HepG2 (cell line): ENCODE measurements around the gene SYNM. TPM values are rescaled to one million over a fixed set of nuclear protein-coding genes. Genes with fewer than 3 reads are reported as not detected.

Source experiments
- DR1 ChIP-seq: sonication (generic); formaldehyde crosslinking; IDR thresholded peaks from 2 replicates; pipeline ENCODE4 v1.8.0; 2021; ENCODE audit warnings: mild to moderate bottlenecking, missing genetic modification reagents, inconsistent platforms
- ELF1 ChIP-seq: sonication (generic); formaldehyde crosslinking; IDR thresholded peaks from 2 replicates; pipeline ENCODE4 v1.4.0; 2020; ENCODE audit warnings: missing genetic modification reagents
- FOSL2 ChIP-seq: sonication (generic); formaldehyde crosslinking; IDR thresholded peaks from 2 replicates; pipeline ENCODE4 v1.4.0; 2020; ENCODE audit warnings: missing genetic modification reagents
- IRF2 ChIP-seq: IDR thresholded peaks from 2 replicates; pipeline ENCODE4 v1.6.1; 2018; ENCODE audit warnings: missing genetic modification reagents, missing compliant biosample characterization
- MIER2 ChIP-seq: IDR thresholded peaks from 2 replicates; pipeline ENCODE4 v1.6.1; 2016; ENCODE audit warnings: missing biosample characterization, missing genetic modification reagents
- NCOR1 ChIP-seq: fragments of 200-600 bp; sonication (generic); IDR thresholded peaks from 2 replicates; pipeline ENCODE4 v1.7.0; 2017; ENCODE audit warnings: antibody characterized with exemption, low read length, borderline replicate concordance
- NR2F6 ChIP-seq, 2 experiments: IDR thresholded peaks; 2 replicates each; pipeline ENCODE4 v1.6.1; 2016; ENCODE audit warnings: antibody characterized with exemption in 1 of 2, mild to moderate bottlenecking in 1 of 2
- NRL ChIP-seq: sonication (generic); formaldehyde crosslinking; IDR thresholded peaks from 2 replicates; pipeline ENCODE4 v1.5.0; 2020; ENCODE audit warnings: missing genetic modification reagents, mild to moderate bottlenecking, moderate library complexity, borderline replicate concordance
- POLR2AphosphoS5 ChIP-seq: IDR thresholded peaks from 2 replicates; pipeline ENCODE4 v1.6.1; 2012; ENCODE audit warnings: low read depth, low read length
- RAD51 ChIP-seq: fragments of 450-650 bp; IDR thresholded peaks from 2 replicates; pipeline ENCODE4 v1.6.1; 2016; ENCODE audit warnings: borderline replicate concordance
- RFX1 ChIP-seq: fragments of 450-650 bp; IDR thresholded peaks from 2 replicates; pipeline ENCODE4 v1.6.1; 2017
- TARDBP ChIP-seq: sonication (generic); formaldehyde crosslinking; IDR thresholded peaks from 2 replicates; pipeline ENCODE4 v1.8.0; 2022; ENCODE audit warnings: mild to moderate bottlenecking, missing genetic modification reagents
- ZNF136 ChIP-seq: sonication (generic); formaldehyde crosslinking; IDR thresholded peaks from 2 replicates; pipeline ENCODE4 v1.8.1; 2022; ENCODE audit warnings: low read depth, mild to moderate bottlenecking, moderate library complexity, missing genetic modification reagents
- ZNF329 ChIP-seq: sonication (generic); formaldehyde crosslinking; IDR thresholded peaks from 2 replicates; pipeline ENCODE4 v1.9.0; 2021; ENCODE audit warnings: low read depth, mild to moderate bottlenecking, missing genetic modification reagents
- polyA plus RNA-seq, 8 experiments: library from polyadenylated mRNA; depleted of rRNA in 3 of 8; stranded (reverse) in 7 of 8; unstranded in 1 of 8; fragments of >200 nt; fragmentation: Illumina TruSeq in 4 of 8; extraction: Trizol in 4 of 8; gene quantifications; 2 replicates each; pipeline versions ENCODE4 v1.2.1 to v1.2.3, GENCODE V29; 2011 to 2016; ENCODE audit warnings: low read depth in 4 of 8, missing spikeins in 1 of 8, mixed read lengths in 1 of 8; ENCODE audit not compliant: insufficient read depth in 1 of 8
- total RNA-seq, 5 experiments: library from RNA; depleted of rRNA; stranded (reverse); fragments of >200 nt; fragmentation: Illumina TruSeq; extraction: Trizol; gene quantifications; 2 replicates each; pipeline ENCODE4 v1.2.3, GENCODE V29; 2016; ENCODE audit warnings: low read depth in 1 of 5
- TF ChIP-seq, protein P1 (sequence below): sonication (generic); formaldehyde crosslinking; IDR thresholded peaks from 2 replicates; pipeline ENCODE4 v1.5.0; 2020; ENCODE audit warnings: mild to moderate bottlenecking, missing genetic modification reagents
- TF ChIP-seq, protein P2 (sequence below): sonication (generic); formaldehyde crosslinking; IDR thresholded peaks from 2 replicates; pipeline ENCODE4 v1.4.0; 2020; ENCODE audit warnings: missing genetic modification reagents, borderline replicate concordance
- TF ChIP-seq, protein P3 (sequence below): sonication (generic); formaldehyde crosslinking; IDR thresholded peaks from 2 replicates; pipeline ENCODE4 v1.5.0; 2020; ENCODE audit warnings: missing genetic modification reagents
- TF ChIP-seq, protein P4 (sequence below): sonication (generic); formaldehyde crosslinking; IDR thresholded peaks from 2 replicates; pipeline ENCODE4 v1.4.0; 2020; ENCODE audit warnings: missing genetic modification reagents, borderline replicate concordance
- TF ChIP-seq, protein P5 (sequence below): sonication (generic); formaldehyde crosslinking; IDR thresholded peaks from 2 replicates; pipeline ENCODE4 v1.8.0; 2022; ENCODE audit warnings: missing genetic modification reagents, mild to moderate bottlenecking, borderline replicate concordance

Gene SYNM
- total and polyA plus RNA-seq, 2 of the 13 experiments (the other 11 are each of a cell fraction or from before 2014, with no cell fraction given), result 1.1 to 3.7 TPM

DNA sequence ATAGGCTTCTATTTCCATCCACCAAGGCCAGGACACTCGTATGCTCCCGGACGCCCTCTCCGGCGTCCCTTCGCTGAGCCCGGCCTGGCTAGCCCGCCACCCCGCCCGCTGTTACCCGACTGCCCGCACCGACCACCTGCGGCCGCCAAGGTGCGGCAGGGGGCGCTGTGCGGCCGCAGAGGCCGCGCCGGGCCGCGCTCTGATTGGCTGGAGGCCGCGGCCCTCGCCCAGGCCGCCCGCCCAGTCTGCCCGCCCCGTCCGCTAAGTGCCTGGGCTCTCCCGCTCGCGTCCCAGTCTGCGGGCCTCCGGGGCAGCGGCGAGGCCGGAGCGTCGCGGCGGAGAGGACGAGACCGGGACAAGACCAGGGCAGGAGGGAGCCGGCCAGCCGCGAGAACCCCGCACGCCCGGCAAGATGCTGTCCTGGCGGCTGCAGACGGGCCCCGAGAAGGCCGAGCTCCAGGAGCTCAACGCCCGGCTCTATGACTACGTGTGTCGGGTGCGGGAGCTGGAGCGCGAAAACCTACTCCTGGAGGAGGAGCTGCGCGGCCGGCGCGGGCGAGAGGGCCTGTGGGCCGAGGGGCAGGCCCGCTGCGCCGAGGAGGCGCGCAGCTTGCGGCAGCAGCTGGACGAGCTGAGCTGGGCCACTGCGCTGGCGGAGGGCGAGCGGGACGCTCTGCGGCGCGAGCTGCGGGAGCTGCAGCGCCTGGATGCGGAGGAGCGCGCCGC lies at the start of gene SYNM (continued):
- TF ChIP-seq, protein P1, sequence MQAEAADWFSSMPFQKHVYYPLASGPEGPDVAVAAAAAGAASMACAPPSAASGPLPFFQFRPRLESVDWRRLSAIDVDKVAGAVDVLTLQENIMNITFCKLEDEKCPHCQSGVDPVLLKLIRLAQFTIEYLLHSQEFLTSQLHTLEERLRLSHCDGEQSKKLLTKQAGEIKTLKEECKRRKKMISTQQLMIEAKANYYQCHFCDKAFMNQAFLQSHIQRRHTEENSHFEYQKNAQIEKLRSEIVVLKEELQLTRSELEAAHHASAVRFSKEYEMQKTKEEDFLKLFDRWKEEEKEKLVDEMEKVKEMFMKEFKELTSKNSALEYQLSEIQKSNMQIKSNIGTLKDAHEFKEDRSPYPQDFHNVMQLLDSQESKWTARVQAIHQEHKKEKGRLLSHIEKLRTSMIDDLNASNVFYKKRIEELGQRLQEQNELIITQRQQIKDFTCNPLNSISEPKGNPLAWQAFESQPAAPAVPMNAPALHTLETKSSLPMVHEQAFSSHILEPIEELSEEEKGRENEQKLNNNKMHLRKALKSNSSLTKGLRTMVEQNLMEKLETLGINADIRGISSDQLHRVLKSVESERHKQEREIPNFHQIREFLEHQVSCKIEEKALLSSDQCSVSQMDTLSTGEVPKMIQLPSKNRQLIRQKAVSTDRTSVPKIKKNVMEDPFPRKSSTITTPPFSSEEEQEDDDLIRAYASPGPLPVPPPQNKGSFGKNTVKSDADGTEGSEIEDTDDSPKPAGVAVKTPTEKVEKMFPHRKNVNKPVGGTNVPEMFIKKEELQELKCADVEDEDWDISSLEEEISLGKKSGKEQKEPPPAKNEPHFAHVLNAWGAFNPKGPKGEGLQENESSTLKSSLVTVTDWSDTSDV (CRISPR knock-in tag), result peak; percentile 52
- TF ChIP-seq NRL (CRISPR knock-in tag), result 0 out of 2 replicates have a peak, but pooled peaks have one; percentile 79
- TF ChIP-seq, protein P2, sequence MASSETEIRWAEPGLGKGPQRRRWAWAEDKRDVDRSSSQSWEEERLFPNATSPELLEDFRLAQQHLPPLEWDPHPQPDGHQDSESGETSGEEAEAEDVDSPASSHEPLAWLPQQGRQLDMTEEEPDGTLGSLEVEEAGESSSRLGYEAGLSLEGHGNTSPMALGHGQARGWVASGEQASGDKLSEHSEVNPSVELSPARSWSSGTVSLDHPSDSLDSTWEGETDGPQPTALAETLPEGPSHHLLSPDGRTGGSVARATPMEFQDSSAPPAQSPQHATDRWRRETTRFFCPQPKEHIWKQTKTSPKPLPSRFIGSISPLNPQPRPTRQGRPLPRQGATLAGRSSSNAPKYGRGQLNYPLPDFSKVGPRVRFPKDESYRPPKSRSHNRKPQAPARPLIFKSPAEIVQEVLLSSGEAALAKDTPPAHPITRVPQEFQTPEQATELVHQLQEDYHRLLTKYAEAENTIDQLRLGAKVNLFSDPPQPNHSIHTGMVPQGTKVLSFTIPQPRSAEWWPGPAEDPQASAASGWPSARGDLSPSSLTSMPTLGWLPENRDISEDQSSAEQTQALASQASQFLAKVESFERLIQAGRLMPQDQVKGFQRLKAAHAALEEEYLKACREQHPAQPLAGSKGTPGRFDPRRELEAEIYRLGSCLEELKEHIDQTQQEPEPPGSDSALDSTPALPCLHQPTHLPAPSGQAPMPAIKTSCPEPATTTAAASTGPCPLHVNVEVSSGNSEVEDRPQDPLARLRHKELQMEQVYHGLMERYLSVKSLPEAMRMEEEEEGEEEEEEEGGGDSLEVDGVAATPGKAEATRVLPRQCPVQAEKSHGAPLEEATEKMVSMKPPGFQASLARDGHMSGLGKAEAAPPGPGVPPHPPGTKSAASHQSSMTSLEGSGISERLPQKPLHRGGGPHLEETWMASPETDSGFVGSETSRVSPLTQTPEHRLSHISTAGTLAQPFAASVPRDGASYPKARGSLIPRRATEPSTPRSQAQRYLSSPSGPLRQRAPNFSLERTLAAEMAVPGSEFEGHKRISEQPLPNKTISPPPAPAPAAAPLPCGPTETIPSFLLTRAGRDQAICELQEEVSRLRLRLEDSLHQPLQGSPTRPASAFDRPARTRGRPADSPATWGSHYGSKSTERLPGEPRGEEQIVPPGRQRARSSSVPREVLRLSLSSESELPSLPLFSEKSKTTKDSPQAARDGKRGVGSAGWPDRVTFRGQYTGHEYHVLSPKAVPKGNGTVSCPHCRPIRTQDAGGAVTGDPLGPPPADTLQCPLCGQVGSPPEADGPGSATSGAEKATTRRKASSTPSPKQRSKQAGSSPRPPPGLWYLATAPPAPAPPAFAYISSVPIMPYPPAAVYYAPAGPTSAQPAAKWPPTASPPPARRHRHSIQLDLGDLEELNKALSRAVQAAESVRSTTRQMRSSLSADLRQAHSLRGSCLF, result no peak
- peak; percentile 76 for TF ChIP-seq DR1
- peak; percentile 70; the same call in 1 of the 2 replicates for TF ChIP-seq ZNF329 (CRISPR knock-in tag)
- 0 out of 2 replicates have a peak, but pooled peaks have one; percentile 8 for TF ChIP-seq FOSL2 (CRISPR knock-in tag)
- TF ChIP-seq ELF1 (CRISPR knock-in tag), result no peak
- TF ChIP-seq, protein P3, sequence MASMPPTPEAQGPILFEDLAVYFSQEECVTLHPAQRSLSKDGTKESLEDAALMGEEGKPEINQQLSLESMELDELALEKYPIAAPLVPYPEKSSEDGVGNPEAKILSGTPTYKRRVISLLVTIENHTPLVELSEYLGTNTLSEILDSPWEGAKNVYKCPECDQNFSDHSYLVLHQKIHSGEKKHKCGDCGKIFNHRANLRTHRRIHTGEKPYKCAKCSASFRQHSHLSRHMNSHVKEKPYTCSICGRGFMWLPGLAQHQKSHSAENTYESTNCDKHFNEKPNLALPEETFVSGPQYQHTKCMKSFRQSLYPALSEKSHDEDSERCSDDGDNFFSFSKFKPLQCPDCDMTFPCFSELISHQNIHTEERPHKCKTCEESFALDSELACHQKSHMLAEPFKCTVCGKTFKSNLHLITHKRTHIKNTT, result no peak
- TF ChIP-seq, protein P4, sequence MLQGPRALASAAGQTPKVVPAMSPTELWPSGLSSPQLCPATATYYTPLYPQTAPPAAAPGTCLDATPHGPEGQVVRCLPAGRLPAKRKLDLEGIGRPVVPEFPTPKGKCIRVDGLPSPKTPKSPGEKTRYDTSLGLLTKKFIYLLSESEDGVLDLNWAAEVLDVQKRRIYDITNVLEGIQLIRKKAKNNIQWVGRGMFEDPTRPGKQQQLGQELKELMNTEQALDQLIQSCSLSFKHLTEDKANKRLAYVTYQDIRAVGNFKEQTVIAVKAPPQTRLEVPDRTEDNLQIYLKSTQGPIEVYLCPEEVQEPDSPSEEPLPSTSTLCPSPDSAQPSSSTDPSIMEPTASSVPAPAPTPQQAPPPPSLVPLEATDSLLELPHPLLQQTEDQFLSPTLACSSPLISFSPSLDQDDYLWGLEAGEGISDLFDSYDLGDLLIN (CRISPR knock-in tag), result no peak
- TF ChIP-seq TARDBP (CRISPR knock-in tag), result peak; percentile 70
- no peak for TF ChIP-seq ZNF136 (CRISPR knock-in tag)
- no peak for TF ChIP-seq RAD51
- TF ChIP-seq RFX1, result no peak
- no peak for TF ChIP-seq MIER2
- TF ChIP-seq, protein P5, sequence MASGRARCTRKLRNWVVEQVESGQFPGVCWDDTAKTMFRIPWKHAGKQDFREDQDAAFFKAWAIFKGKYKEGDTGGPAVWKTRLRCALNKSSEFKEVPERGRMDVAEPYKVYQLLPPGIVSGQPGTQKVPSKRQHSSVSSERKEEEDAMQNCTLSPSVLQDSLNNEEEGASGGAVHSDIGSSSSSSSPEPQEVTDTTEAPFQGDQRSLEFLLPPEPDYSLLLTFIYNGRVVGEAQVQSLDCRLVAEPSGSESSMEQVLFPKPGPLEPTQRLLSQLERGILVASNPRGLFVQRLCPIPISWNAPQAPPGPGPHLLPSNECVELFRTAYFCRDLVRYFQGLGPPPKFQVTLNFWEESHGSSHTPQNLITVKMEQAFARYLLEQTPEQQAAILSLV (CRISPR knock-in tag), result peak; percentile 84; the same call in 1 of the 2 replicates
- peak; percentile 63 for TF ChIP-seq POLR2AphosphoS5
- no peak for TF ChIP-seq NR2F6 (IDR thresholded peaks at IDR 0.05)
- no peak for TF ChIP-seq NR2F6 (CRISPR knock-in tag; IDR thresholded peaks at IDR 0.05)
- no peak for TF ChIP-seq NCOR1
- no peak for TF ChIP-seq IRF2 (CRISPR knock-in tag)
